GM21515 (cell line): ENCODE measurements around the gene TBC1D24.
A peak's percentile ranks its signal among the peaks of the same experiment; 100 is the strongest.
"Not testable (repeated sequence)": the region's sequence is repeated elsewhere in the genome, so short reads cannot be mapped to it uniquely, and the experiment has no call there.

Experiments
- ATAC-seq: cut with Tn5 transposase; IDR thresholded peaks from one replicate; pipeline ENCODE4 v1.9.1; 2021; ENCODE audit not compliant: unreplicated experiment

Gene TBC1D24

DNA sequence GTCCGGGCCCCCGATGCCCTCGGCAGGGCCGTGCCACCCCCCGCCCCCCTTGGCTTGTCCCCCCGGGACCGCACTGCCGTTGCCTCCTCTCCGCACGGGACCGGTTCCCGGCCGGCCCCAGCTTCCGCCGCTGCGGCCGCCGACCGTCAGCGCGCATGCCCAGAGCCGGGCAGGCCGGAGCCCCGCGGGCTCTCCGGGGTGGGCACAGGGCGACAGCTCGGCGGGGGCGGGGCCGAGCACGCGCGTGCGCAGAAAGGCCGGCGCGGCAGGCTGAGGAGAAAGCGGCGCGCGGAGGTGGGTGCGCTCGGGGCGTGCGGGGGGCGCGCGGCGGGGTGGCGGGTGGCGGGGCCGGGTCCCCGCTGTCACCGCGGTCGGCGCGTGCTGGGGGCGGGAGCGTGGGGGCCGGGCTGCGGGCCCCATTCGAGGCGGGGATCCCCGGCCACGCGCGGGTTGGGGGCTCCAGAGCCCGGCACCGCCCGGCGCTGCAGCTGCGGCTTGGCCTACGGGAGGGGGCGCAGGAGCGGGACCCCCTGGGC lies at the start of gene TBC1D24:
Gene TBC1D24, plus strand, starts transcription at position 251 of the 536 bp plus-strand sequence. CDS start 21,022 bp downstream, outside the sequence.
- peak; percentile 48 for ATAC-seq

DNA sequence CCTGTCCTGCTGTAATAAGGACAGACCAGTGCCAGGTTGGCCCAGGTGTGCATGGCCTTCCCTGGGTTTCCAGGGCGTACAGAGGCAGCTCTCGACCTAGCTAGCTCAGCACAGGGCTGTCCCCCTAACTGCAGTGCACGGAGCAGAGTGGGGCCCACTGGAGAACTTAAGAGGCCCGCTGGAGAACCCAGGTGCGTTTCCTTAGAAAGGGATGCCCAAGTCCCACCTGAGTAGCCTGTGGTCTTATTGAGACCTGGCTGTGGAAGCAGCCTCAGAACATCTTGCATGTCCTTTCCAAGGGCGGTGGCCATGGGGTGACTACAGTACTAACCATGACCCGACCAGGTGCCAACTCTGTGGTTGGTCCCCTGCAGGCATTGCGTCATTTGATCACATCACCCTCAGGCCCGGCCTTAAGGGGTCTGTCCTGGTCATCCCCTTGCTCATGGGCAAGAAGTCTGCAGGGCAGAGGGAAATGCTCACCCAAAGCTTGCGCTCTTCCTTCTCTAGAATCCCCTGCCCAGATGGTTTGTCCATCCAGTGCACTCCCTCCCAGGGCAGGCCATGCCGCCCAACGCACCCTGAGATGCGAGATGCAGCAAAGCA lies 49.0 kb upstream of the TBC1D24 start:
- no peak for ATAC-seq

DNA sequence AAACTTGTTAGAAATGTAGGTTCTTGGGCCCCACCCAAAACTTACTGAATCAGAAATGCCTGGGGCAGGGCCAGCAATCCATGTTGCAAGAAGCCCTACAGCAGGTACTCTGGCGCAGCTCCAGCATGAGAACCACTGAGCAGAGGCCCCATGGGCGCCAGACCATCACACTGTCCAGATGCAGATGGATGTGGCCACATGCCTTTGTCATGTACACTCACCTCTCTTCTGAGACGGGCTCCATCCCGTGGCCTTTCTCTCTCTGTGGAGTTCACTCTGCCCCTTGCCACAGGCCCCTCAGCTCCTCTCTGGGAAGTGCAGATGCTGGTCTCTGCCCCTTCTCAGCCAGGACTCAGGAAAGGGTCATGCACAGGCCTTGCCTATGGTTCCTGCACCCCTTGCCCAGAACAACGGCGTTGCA lies 48.0 kb upstream of the TBC1D24 start:
- no peak for ATAC-seq

DNA sequence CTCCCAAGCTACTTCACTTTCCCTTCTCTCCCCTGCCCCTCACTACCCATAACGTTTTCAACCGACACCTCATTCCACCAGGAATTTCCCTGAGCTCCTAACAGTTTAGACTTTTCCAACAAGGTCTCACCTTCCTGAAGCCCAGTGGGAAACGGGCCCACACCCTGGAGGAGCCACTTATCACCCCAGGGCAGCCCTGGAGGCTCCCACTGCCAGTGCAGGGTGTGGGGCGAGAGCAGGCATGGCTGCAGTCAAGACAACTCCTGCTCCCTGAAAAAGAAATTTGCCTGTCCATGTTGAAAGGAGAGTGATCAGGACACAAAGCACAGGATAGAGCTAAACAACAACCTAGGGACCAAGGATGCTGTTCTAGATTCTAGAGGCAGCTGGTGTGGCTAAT lies 47.4 kb upstream of the TBC1D24 start:
- ATAC-seq = no peak

DNA sequence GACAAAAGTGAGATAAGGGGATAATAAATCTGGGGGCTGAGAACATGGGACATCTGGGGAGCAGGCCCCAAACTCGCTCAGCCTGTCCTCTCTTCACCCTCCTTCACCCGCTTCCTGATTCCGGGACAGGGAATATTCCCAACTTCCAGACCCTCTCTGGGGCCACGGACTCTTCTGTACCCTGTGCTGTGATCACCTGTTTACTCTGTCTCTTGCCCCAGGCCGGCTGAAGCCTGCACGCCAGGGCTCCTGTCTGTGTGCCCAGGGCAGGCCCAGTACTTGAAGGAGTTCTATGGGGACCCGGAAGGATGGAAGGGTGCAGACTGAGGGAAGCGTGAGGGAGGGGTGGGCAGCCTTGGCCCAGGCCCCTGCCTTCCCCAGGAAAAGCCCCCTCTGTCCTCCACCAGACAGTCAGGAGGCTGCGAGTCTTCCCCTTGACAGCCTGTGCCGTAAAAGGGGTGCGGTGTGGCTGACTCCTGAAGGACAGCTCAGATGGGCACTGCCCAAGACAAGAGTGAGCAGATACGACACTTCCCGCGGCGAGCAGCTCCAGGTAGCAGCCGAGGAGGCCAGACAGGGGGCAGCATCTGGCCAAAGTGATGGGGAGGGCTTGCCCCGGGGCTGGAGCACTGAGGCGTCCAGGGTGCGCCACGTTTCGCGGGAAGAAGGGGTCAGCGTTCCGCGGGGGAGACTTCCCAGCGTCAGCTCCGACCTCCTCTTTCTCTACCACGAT lies 46.7 kb upstream of the TBC1D24 start:
- ATAC-seq = no peak

DNA sequence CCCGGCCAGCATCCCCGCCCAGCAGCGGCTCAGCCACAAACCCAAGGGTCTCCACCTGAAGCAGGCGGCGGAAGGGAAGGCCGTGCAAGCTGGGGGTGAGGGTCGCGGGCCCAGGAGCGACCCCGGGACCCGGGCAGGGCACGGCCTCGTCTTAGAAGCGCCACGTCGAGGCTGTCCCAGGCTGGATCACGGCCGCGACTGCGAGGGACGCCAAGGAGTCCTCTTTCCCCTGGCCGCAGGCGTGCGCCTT lies 46.2 kb upstream of the TBC1D24 start:
- ATAC-seq = no peak

DNA sequence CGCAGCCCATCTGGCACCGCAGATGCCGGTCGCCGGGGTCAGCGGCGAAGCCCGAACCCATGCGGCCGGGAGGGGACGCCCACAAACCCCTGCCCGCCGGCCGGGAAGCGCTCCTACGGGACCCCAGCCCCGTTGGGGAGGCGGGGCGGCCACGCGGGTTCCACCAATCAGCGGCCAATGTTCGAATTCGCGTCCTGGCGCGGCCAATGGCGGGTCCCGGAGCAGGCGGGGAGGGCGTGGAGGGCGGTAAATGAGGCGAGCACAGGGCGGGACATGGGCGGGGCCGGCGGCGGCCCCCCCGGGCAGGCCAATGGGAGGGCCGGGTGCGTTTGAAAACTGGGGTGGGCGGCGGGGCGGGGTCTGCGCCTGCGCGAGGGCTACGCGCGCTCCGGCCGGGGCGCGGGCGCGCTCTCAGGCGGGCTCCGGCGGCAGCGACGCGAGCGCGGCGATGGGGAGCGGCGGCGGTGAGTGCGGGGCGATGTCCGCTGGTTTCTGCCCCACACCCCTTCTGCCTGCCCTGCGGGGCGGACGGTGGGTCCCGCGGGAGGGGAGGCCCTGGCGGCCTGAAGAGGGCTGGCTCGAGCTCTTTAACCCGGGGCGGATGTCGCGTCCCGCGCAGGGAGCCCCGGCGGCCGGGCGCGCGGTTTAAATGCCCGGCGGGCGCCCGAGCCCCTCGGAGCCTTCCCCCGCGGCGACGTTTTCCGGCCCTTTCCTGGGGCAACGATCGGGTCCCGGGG lies 45.7 kb upstream of the TBC1D24 start, which contains the start of gene CCNF:
Gene CCNF, plus strand, starts transcription at position 414 of the 737 bp plus-strand sequence. Its CDS starts 35 bp downstream, at position 449.
- peak; percentile 76 for ATAC-seq

DNA sequence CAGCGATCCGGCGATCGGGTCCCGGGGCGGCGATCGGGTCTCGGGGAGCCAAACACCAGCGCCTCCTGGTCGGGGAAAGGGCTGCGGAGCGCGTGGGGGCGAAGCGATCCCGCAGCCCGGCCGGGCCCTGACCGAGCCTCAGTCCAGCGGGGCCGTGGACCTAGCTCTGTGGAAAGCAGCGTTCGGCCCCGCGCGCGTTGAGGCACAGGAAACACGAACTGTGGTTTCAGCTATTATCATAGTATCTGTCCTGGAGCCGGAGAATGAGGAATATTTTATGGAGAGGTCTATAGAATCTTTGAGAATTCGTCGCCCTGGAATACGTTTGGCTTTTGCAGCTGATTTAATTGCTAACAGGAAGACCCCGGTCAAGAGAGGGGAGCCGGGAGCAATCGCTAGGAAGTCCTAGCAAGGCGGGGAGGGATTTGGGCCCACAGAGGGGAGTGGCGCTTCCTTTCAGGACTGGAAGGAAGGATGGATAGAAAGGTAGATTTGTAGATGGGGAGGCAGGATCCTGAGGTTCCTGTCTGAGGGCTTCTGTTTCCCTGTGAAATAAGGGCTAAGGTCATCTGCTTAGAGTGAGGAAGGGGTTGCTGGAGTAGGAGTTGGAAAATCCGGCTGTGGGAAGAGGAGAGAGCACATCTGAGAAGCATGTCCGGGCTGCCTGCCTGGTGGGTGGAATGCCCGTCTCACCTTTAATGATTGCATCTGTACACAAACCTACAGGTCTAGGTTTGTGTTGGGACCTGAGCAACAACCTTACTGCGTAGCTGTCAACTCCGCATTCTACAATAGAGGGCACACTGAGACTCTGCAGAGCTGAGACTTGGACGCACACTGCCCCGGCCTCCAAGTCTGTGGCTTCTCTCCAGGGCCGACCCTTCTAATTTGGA lies 44.9 kb upstream of the TBC1D24 start:
- peak; percentile 8 for ATAC-seq

DNA sequence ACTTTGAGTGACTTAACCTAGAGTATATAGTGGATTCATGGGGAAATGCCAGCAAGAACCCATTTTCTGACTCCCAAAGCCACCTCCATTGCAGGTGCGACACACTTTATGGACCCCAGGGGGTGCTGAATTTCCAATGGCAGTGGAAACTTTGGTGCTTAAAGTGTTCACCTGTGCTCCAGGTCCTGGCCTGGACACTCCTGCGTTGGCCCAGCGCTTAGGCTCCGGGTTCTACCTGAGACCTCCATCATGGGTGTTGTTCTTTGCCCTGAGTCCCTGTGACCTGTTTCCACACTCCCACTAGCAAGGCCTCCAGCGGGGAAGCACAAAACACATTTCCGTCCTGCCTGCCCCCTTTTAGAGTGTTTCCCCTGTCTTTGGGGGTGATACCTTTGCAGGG lies 42.6 kb upstream of the TBC1D24 start:
- ATAC-seq = no peak

DNA sequence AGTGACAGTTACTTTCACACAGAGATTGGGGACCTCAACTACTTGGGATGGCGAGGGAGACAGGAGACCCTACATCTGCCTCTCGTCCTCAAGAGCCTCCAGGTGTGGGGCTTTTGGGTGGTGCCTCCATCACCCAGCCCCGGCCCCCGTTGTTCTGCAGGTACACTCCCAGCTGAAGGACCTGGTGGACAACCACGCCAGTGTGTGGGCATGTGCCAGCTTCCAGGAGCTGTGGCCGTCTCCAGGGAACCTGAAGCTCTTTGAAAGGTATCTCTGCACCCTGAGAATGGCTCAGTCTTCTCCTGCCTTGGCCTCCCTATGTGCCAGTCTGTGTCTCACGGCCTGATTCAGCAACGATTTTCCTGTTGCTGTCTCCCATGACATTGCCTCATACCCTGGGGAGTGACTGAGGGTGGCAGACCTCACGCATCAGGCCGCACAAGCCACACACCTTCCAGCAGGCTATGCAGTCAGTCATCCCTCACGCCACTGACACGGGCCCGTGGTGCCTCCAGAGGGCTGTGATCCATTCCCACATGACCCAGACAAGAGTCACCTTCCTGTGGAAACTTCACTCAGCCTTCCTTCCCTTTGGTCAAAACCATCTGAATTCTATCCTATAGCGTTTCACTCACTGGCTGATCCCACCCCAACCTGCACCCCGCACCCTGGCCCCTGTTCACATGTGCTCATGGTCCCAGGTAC lies 42.0 kb upstream of the TBC1D24 start:
- ATAC-seq = no peak

DNA sequence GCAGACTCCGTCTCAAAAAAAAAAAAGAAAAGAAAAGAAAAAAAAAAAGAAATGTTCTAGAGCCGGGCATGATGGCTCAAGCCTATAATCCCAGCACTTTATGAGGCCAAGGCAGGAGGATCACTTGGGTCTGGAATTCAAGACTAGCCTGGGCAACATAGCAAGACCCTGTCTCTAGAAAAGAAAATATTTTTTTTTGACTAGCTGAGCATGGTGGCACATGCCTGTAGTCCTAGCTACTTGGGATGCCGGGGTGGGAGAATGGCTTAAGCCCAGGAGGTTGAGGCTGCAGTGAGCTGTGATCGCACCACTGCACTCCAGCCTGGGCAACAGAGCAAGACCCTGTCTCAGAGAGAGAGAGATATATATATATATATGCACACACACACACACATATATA lies 39.7 kb upstream of the TBC1D24 start:
- not testable (repeated sequence) for ATAC-seq

DNA sequence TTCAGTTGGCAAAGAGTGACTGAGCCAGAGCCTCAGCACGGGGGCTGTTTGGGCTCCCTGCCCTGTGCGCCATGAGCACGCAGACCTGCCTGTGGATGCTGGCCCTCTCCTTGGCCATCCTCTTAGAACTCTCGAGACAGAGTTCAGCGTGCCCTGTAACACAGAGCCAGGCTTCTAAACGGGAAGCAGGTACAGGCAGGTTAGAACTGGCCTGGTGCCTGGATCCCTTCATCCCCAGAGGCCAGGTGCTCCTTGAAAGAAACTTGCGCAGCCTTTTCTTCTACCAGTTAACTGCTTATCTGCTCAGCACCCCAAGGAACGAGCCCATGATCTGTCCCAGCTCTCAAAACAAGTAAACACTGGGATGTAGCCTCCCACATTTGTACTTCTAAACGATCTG lies 38.8 kb upstream of the TBC1D24 start:
- ATAC-seq = no peak

DNA sequence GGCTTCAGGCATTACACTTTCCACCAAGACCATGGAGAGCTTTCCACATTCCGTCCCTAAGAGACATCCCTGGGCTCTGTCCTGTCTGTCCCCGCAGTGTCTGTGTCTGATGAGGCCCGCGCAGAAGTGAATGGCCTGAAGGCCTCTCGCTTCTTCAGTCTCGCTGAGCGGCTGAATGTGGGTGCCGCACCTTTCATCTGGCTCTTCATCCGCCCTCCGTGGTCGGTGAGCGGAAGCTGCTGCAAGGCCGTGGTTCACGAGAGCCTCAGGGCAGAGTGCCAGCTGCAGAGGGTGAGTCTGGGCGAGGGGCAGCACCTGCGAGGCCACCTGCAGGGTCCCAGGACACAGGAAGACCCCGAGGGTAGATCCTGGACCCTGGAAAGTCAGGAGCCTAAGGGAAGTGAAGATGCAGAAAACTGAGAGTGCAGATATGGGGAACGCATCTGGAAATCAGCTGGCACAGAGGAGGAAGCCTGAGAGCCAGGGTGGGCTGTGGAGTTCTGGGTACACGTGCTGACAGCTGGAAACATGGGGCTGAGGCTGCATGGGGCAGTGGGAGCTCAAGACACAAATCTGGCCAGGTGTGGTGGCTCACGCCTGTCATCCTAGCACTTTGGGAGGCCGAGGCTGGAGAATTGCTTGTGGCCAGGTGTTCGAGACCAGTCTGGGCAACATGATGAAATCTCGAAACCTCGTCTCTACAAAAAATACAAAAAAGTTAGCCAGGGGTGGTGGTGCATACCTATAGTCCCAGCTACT lies 37.7 kb upstream of the TBC1D24 start:
- no peak for ATAC-seq

DNA sequence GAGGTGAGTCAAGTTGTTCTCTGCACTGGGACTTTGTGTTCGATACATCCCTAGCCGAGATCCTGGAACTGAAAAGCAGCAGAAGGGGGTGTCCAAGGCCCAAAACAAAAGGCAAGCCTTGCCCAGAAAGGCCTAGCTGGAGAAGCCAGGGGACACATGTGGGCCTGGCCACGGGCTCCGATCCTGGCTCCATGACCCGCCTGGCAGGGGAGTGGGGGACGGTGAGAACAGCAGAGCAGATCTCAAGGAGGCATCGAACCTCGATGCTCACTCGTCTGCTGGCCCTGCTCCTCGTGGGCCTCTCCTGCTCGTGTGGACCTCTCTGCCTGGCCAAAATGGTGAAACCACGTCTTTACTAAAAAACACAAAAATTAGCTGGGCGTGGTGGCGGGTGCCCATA lies 36.8 kb upstream of the TBC1D24 start:
- ATAC-seq = no peak

DNA sequence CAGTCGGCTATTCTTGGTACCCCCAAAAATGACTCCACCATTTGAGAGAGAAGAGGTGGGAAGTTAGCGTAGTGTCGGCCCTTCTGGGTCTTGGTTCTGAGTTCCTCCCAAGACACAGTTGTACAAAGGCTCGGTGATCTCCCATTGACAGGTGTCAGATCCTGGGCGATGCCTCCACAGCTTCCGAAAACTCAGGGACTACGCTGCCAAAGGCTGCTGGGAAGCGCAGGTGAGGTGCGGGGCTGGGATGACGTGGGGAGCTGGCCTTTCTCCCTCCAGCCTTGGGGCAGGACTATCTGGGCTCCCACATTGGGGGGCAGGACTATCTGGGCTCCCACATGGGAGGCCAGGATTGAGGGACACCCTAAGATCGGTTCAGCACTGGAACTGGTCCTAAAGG lies 35.3 kb upstream of the TBC1D24 start:
- ATAC-seq = no peak

DNA sequence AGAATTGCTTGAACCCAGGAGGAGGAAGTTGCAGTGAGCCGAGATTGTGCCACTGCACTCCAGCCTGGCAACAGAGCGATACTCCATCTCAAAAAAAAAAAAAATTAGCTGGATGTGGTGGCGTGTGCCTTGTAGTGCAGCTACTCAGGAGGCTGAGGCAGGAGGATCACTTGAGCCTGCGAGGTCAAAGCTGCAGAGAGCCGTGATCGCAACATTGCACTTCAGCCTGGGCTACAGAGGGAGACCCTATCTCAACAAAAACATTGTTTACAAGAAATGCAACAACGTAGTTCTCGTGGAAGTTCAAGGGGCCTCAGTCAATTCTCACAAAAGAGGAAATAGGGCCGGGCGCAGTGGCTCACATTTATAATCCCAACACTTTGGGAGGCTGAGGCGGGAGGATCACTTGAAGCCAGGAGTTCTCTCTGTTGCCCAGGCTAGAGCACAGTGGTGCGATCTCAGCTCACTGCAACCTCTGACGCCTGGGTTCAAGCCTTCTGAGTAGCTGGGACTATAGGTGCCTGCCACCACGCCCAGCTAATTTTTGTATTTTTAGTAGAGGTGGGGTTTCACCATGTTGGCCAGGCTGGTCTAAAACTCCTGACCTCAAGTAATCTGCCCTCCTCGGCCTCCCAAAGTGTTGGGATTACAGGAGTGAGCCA lies 33.7 kb upstream of the TBC1D24 start:
- not testable (repeated sequence) for ATAC-seq

DNA sequence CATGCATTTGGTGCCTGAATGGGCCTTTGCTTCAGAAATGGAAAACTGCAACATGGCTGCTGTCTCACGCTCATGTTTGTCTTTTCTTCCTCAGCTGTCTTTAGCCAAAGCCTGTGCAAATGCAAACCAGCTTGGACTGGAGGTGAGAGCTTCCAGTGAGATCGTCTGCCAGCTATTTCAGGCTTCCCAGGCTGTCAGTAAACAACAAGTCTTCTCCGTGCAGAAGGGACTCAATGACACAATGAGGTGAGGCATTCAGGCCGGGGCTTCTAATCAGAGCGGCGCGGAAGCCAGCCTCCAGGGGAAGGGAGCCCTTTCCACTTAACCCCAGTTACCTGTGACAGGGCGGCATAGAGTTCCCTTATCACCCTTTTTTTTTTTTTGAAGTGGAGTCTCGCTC lies 31.4 kb upstream of the TBC1D24 start:
- ATAC-seq = no peak

DNA sequence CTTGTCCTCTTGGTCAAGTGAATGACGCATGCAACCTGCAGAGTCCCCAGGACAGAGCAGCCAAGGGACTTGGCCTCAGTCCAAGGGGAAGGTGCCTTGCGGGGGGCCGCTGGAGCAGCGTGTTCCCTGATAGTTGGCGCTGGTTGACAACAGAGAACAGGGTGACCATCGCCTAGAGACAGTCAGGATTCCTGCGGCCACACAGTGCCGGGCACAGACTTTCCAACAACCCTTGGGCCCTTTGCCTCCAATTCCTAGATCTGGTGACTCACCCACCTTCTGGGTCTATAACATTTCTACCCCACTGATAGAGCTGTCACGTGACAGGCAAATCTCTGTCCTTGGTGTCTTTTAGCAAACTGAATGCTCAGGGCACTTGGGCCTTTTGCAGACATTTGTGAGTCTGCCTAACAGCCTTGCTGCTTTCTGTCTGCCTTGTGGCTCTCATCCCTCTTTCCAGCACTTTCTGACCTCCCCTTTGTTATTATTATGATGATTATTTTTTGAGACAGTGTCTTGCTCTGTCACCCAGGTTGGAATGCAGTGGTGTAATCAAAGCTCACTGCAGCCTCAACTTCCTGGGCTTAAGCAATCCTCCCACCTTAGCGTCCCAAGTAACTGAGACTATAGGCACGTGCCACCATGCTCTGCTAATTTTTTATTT lies 26.9 kb upstream of the TBC1D24 start:
- no peak for ATAC-seq

DNA sequence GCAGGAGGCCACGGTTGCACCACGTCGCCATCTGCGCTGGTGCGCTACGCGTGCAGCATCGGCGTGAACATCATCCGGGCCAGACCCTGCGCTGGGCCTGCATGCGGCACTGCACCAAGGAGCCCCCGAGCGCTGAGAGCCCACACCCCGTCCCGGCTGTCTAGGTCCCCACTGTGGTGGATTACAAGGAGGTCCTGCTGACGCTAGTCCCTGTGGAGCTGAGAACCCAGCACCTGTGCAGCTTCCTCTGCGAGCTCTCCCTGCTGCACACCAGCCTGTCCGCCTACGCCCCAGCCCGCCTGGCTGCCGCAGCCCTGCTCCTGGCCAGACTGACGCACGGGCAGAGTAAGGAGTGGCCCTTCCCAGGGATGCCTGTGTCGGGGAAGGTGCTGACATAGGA lies 25.8 kb upstream of the TBC1D24 start:
- ATAC-seq = no peak
